Effector memory CD8-positive, alpha-beta T cell (primary cell): ENCODE results near the gene ALOX15.
"Not testable (repeated sequence)": the region's sequence is repeated elsewhere in the genome, so short reads cannot be mapped to it uniquely, and the experiment has no call there.

ENCODE experiments used
- ATAC-seq: fragments of 150-1000 bp; cut with Tn5 transposase; replicated peaks from 2 replicates; pipeline ENCODE4 v1.10.0; 2021; ENCODE audit warnings: mild to moderate bottlenecking, moderate library complexity
- DNase-seq, 3 experiments: peaks; one replicate each; pipeline ENCODE4 v3.0.0; 2021
- H3K27ac Mint-ChIP-seq, 2 donors: one replicate each; pipeline ENCODE4 v1.8.0; 2022; ENCODE audit warnings: mild to moderate bottlenecking in 2 of 2, mixed read lengths in 2 of 2, moderate library complexity in 2 of 2
- H3K27me3 Mint-ChIP-seq, 2 donors: one replicate each; pipeline ENCODE4 v1.8.0; 2022; ENCODE audit warnings: mixed read lengths in 2 of 2
- H3K36me3 Mint-ChIP-seq: one replicate; pipeline ENCODE4 v1.8.0; 2022; ENCODE audit warnings: mild to moderate bottlenecking, moderate library complexity, mixed read lengths; ENCODE audit not compliant: insufficient read depth
- H3K4me1 Mint-ChIP-seq, 2 donors: one replicate each; pipeline ENCODE4 v1.8.0; 2022; ENCODE audit warnings: low read depth in 2 of 2, mixed read lengths in 2 of 2
- H3K4me3 Mint-ChIP-seq, 2 donors: one replicate each; pipeline ENCODE4 v1.8.0; 2022; ENCODE audit warnings: mild to moderate bottlenecking in 2 of 2, mixed read lengths in 2 of 2, moderate library complexity in 2 of 2
- H3K9me3 Mint-ChIP-seq, 2 donors: one replicate each; pipeline ENCODE4 v1.8.0; 2022; ENCODE audit warnings: mixed read lengths in 2 of 2

ALOX15 gene

GRCh38 chr17:4601326-4601725 is 40.2 kb downstream of the ALOX15 start:
- Mint-ChIP-seq H3K4me3 (no peak overlapping the region), H3K4me1 (peaks cover 0 to 4% of the 10 kb centered on the region in 2 donors), H3K27ac (no peak overlapping the region), H3K9me3 (no peaks in the 10 kb centered on the region), H3K27me3 (peaks cover 23 to 55% of the 10 kb centered on the region in 2 donors), H3K36me3 (no peaks in the 10 kb centered on the region)
- ATAC-seq (no peak), DNase-seq (no peak)

- no peak overlapping the region for H3K27ac Mint-ChIP-seq
These were observed 40.9 kb downstream of the ALOX15 start for GRCh38 chr17:4600563-4600962.

GRCh38 chr17:4599505-4600281 is 41.8 kb downstream of the ALOX15 start:
- Mint-ChIP-seq H3K36me3 (no peaks in the 10 kb centered on the region), H3K27ac (no peak overlapping the region), H3K4me3 (no peak overlapping the region), H3K4me1 (peaks cover 5 to 8% of the 10 kb centered on the region in 2 donors), H3K9me3 (no peaks in the 10 kb centered on the region), H3K27me3 (peaks cover 23 to 62% of the 10 kb centered on the region in 2 donors)
- no peak for ATAC-seq
- no peak for DNase-seq

More at GRCh38 chr17:4600563-4600962, 40.9 kb downstream of the ALOX15 start:
- no peak overlapping the region for H3K4me3 Mint-ChIP-seq
- peaks cover 23 to 55% of the 10 kb centered on the region in 2 donors for H3K27me3 Mint-ChIP-seq
- DNase-seq = no peak
- H3K4me1 Mint-ChIP-seq = peaks cover 0 to 4% of the 10 kb centered on the region in 2 donors
- no peaks in the 10 kb centered on the region for H3K36me3 Mint-ChIP-seq
- no peak for ATAC-seq
- H3K9me3 Mint-ChIP-seq = no peaks in the 10 kb centered on the region

- ATAC-seq (no peak), DNase-seq (no peak)
- Mint-ChIP-seq H3K27me3 (peaks cover 23 to 58% of the 10 kb centered on the region in 2 donors), H3K4me1 (peaks cover 5% of the 10 kb centered on the region in 2 donors), H3K9me3 (no peaks in the 10 kb centered on the region), H3K36me3 (no peaks in the 10 kb centered on the region), H3K4me3 (no peak overlapping the region), H3K27ac (no peak overlapping the region)
These were observed 42.5 kb downstream of the ALOX15 start for GRCh38 chr17:4598776-4599504.

- Mint-ChIP-seq H3K4me1 (peaks cover 5 to 7% of the 10 kb centered on the region in 2 donors), H3K27me3 (peaks cover 23 to 60% of the 10 kb centered on the region in 2 donors)
These were observed 43.5 kb downstream of the ALOX15 start for GRCh38 chr17:4597975-4598374.

GRCh38 chr17:4596636-4597380 is 44.7 kb downstream of the ALOX15 start:
- no peak overlapping the region for H3K4me3 Mint-ChIP-seq
- peaks cover 5 to 7% of the 10 kb centered on the region in 2 donors for H3K4me1 Mint-ChIP-seq
- no peak for ATAC-seq
- H3K36me3 Mint-ChIP-seq = no peaks in the 10 kb centered on the region
- peaks cover 23 to 67% of the 10 kb centered on the region in 2 donors for H3K27me3 Mint-ChIP-seq
- H3K9me3 Mint-ChIP-seq = no peaks in the 10 kb centered on the region
- no peak for DNase-seq
- no peak overlapping the region for H3K27ac Mint-ChIP-seq

More at GRCh38 chr17:4597975-4598374, 43.5 kb downstream of the ALOX15 start:
- Mint-ChIP-seq H3K27ac (no peak overlapping the region), H3K36me3 (no peaks in the 10 kb centered on the region), H3K9me3 (no peaks in the 10 kb centered on the region), H3K4me3 (no peak overlapping the region)
- ATAC-seq (no peak), DNase-seq (no peak)

GRCh38 chr17:4595685-4596342 is 45.7 kb downstream of the ALOX15 start:
- not testable (repeated sequence) for H3K4me1 Mint-ChIP-seq, H3K4me3 Mint-ChIP-seq
- H3K27me3 Mint-ChIP-seq = peaks cover 30 to 77% of the 10 kb centered on the region in 2 donors

GRCh38 chr17:4594931-4595684 is 46.4 kb downstream of the ALOX15 start:
- H3K27me3 Mint-ChIP-seq = peaks cover 38 to 79% of the 10 kb centered on the region in 2 donors
- H3K27ac Mint-ChIP-seq = peak overlapping the region in 1 of 2 donors; percentile 62
- no peaks in the 10 kb centered on the region for H3K9me3 Mint-ChIP-seq
- ATAC-seq = no peak
- peak in 1 of 3 experiments; percentile 11 for DNase-seq
- no peak overlapping the region for H3K4me3 Mint-ChIP-seq
- H3K36me3 Mint-ChIP-seq = no peaks in the 10 kb centered on the region
- H3K4me1 Mint-ChIP-seq = peaks cover 5 to 7% of the 10 kb centered on the region in 2 donors

More at GRCh38 chr17:4595685-4596342, 45.7 kb downstream of the ALOX15 start:
- DNase-seq, H3K36me3 Mint-ChIP-seq, H3K9me3 Mint-ChIP-seq, H3K27ac Mint-ChIP-seq, ATAC-seq: not testable (repeated sequence)

GRCh38 chr17:4594406-4594805 is 47.1 kb downstream of the ALOX15 start:
- Mint-ChIP-seq H3K27ac (no peak overlapping the region), H3K4me1 (peaks cover 5 to 7% of the 10 kb centered on the region in 2 donors)

GRCh38 chr17:4593021-4593421 is 48.5 kb downstream of the ALOX15 start:
- Mint-ChIP-seq H3K4me3 (no peak overlapping the region), H3K27me3 (peaks cover 28 to 77% of the 10 kb centered on the region in 2 donors), H3K27ac (no peak overlapping the region), H3K9me3 (no peaks in the 10 kb centered on the region), H3K4me1 (peaks cover 5 to 9% of the 10 kb centered on the region in 2 donors), H3K36me3 (no peaks in the 10 kb centered on the region)
- ATAC-seq (no peak), DNase-seq (no peak)

More at GRCh38 chr17:4594406-4594805, 47.1 kb downstream of the ALOX15 start:
- ATAC-seq (no peak), DNase-seq (no peak)
- H3K4me3 Mint-ChIP-seq = no peak overlapping the region
- no peaks in the 10 kb centered on the region for H3K9me3 Mint-ChIP-seq
- H3K36me3 Mint-ChIP-seq = no peaks in the 10 kb centered on the region
- peaks cover 35 to 76% of the 10 kb centered on the region in 2 donors for H3K27me3 Mint-ChIP-seq

GRCh38 chr17:4592240-4593005 is 49.1 kb downstream of the ALOX15 start:
- H3K4me1 Mint-ChIP-seq = peaks cover 5 to 9% of the 10 kb centered on the region in 2 donors
- no peak for ATAC-seq
- peak overlapping the region in 1 of 2 donors; percentile 35 for H3K27ac Mint-ChIP-seq
- no peaks in the 10 kb centered on the region for H3K36me3 Mint-ChIP-seq
- no peaks in the 10 kb centered on the region for H3K9me3 Mint-ChIP-seq
- H3K4me3 Mint-ChIP-seq = no peak overlapping the region
- H3K27me3 Mint-ChIP-seq = peaks cover 22 to 73% of the 10 kb centered on the region in 2 donors
- no peak for DNase-seq

GRCh38 chr17:4591529-4591928 is 49.9 kb downstream of the ALOX15 start:
- no peak for DNase-seq
- Mint-ChIP-seq H3K27ac (peak overlapping the region in 1 of 2 donors; percentile 35), H3K4me3 (no peak overlapping the region), H3K9me3 (no peaks in the 10 kb centered on the region), H3K27me3 (peaks cover 19 to 73% of the 10 kb centered on the region in 2 donors), H3K36me3 (no peaks in the 10 kb centered on the region), H3K4me1 (peaks cover 5 to 9% of the 10 kb centered on the region in 2 donors)
- ATAC-seq = no peak
